Jurkat, Clone E6-1 (cell line): ENCODE results near the gene GALNT9.
A peak's percentile ranks its signal among the peaks of the same experiment; 100 is the strongest.

Experiments used
- DNase-seq: peaks from one replicate; pipeline ENCODE4 v3.0.0-alpha.2; 2011; ENCODE audit warnings: low read depth, low spot score
- H3K4me3 ChIP-seq: 2 replicates; pipeline ENCODE4 v1.5.1; 2011; ENCODE audit warnings: mild to moderate bottlenecking, low read length, control low read depth, moderate library complexity

The GALNT9 gene

DNA sequence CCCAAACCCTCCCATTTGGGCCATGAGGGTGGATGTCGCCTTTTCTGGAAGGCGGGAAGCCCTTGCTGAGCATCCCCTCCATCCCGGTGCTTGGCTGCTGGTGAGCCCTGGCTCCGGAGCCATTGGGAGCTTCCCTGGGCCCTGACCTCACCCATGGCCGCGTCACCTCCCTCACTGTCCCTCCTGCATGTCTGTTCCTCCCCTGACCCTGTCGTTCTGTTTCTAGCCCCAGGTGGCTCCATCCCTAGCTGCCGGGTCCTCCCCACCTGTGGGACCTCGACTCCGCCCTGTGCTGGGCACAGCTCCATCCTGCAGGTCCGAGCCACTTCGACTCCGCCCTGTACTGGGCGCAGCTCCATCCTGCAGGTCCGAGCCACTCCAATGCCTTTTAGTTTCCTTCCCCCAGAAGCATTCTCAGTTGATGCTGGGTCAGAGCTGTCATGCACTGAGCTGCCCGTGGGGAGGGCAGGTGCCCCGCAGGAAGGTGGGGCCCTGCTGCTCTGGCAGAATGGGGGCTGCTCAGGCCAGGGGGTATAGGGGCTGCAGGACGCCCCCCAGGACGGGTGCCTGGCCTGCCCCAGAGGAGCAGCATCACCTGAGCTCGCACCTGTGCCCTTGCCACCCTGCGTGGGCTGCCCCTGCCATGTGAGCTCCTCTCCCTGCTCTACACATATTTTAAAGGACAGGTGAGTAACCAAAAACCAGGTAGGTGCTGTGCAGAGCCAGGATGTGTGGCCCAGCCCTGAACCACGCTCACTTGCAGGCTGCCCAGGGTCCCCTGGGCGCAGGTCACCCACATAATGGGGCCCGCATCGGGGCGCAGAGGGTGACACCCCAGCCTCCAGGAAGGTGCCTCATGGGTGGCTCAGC lies 166.1 kb downstream of the GALNT9 start:
- DNase-seq, result no peak
- no peak overlapping the region for H3K4me3 ChIP-seq

GRCh38 chr12:132162508-132163031 lies 166.8 kb downstream of the GALNT9 start:
- no peak overlapping the region; the same call in 1 of the 2 replicates for H3K4me3 ChIP-seq
- DNase-seq, result peak; percentile 54

- no peak for DNase-seq
- H3K4me3 ChIP-seq, result no peak overlapping the region; the same call in 1 of the 2 replicates
Measured at GRCh38 chr12:132161796-132162507, 167.4 kb downstream of the GALNT9 start.

DNA sequence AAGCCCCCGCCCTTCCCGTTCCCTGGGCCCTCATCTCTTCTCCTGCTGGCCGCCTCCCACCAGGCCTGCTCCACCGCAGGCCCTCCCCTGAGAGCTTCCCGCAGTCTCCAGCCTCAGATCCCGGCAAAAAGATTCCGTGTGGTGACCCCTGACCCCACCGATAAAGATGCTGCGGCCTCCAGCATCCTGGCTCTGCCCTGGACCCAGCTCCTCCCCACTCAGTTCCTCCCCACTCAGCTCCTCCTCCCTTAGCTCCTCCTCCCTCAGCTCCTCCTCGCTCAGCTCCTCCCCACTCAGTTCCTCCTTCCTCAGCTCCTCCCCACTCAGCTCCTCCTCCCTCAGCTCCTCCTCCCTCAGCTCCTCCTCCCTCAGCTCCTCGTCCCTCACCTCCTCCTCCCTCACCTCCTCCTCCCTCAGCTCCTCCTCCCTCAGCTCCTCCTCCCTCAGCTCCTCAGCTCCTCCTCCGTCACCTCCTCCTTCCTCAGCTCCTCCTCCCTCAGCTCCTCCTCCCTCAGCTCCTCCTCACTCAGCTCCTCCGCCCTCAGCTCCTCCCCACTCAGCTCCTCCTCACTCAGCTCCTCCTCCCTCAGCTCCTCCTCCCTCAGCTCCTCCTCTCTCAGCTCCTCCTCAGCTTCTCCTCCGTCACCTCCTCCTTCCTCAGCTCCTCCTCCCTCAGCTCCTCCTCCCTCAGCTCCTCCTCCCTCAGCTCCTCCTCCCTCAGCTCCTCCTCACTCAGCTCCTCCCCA lies 168.2 kb downstream of the GALNT9 start:
- H3K4me3 ChIP-seq, result no peak overlapping the region
- peak; percentile 56 for DNase-seq

GRCh38 chr12:132160601-132161035 lies 168.8 kb downstream of the GALNT9 start:
- DNase-seq, result no peak
- no peak overlapping the region for H3K4me3 ChIP-seq

DNA sequence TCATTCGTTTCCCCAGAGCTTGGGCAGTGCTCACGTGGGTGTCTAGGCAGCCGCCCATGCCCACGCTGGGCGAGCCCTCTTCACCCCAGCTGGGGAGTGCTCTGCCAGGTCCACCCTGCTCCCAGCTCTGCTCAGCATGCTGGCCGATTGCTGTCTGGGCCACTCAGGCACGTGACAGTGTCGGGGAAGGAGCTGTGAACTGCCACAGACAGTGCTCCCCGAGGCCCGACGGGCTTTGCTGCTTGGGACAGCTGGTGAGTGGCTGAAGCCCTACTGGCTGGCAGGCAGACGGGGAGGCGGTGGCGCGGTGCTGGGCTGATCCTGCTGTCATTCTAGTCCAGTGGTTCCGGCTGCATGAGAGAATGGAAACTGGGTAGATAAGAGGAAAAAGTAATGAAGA lies 169.4 kb downstream of the GALNT9 start:
- H3K4me3 ChIP-seq, result no peak overlapping the region
- no peak for DNase-seq

GRCh38 chr12:132159555-132160003 lies 169.8 kb downstream of the GALNT9 start:
- DNase-seq, result no peak
- no peak overlapping the region for H3K4me3 ChIP-seq

GRCh38 chr12:132158677-132159554 lies 170.5 kb downstream of the GALNT9 start:
- H3K4me3 ChIP-seq, result no peak overlapping the region
- DNase-seq, result no peak

DNA sequence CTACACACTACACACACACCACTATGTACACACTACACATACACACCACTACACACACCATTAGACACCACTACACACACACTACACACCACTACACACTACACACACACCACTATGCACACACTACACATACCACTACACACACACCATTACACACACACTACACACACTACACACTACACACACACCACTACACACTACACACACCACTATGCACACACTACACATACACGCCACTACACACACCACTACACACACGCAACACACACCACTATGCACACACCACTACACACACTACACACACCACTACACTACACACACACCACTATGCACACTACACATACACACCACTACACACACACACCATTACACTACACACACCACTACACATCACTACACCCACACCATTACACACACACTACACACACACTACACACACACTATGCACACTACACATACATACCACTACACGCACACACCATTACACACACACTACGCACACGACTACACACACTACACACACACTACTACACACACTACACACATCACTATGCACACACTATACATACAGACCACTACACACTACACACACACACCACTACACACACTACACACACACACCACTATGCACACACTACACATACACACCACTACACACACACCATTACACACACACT lies 171.5 kb downstream of the GALNT9 start:
- H3K4me3 ChIP-seq, result no peak overlapping the region
- no peak for DNase-seq

DNA sequence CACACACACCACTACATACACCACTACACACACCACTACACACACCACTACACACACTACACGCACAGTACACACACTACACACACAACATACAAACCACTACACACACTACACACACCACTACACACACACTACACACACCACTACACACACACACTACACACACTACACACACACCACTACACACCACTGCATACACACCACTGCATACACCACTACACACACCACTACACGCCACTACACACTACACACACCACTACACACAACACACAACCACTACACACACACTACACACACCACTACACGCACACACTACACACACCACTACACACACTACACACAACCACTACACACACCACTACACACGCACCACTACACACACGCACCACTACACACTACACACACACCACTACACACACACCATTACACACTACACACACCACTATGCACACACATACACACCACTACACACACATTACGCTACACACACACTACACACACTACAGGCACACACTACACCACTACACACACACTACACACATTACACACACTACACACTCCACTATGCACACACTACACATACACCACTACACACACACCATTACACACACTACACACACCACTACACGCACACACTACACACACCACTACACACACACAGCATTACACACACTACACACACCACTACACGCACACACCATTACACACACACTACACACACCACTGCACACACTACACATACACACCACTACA lies 172.6 kb downstream of the GALNT9 start:
- DNase-seq, result no peak
- no peak overlapping the region for H3K4me3 ChIP-seq

GRCh38 chr12:132155771-132156572 lies 173.4 kb downstream of the GALNT9 start:
- no peak for DNase-seq
- H3K4me3 ChIP-seq, result no peak overlapping the region

GRCh38 chr12:132154941-132155770 lies 174.2 kb downstream of the GALNT9 start:
- DNase-seq, result no peak

GRCh38 chr12:132154341-132154761 lies 175.0 kb downstream of the GALNT9 start:
- no peak overlapping the region for H3K4me3 ChIP-seq
- no peak for DNase-seq

More at GRCh38 chr12:132154941-132155770, 174.2 kb downstream of the GALNT9 start:
- H3K4me3 ChIP-seq, result no peak overlapping the region

DNA sequence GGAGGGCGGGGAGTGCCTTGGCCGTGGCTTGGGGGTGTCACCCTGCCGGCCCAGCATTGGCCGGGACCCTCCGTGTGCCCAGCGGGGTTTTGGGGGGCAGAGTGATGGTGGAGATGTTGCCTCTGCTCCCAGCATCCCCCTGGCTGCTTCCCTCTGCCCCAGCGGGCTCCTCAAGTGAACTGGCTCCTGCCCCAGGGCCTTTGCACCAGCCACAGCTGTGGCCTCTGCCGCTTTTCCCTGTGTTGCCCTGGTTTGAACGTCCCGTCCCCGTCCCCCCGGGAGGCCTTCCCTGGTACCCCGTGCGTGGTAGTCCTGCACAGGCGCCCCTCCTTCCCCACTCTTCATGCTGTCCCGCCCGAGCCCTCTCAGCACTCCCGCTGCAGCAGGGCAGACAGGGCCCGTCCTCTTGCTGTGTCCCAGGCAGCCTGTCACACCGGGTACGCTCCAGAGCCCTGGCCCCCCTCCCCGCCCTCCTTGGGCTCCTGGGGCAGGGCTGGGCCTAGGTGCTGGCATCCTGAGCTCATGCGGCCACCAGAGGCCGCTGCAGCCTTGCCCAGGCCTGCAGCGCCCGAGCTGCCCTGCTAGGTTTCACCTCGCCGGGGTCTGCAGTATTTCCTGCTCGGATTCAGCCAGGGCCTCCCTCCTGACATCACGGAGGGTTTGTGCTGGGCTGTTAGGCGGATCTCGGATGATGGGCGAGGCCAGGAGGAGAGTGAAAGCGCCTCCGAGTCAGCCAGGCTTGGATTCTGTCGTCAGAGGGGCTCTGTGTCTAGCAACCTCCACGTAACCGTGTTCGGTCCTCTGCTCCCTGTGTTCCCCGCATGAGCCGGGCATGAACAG lies 175.7 kb downstream of the GALNT9 start:
- peak; percentile 67 for DNase-seq

DNA sequence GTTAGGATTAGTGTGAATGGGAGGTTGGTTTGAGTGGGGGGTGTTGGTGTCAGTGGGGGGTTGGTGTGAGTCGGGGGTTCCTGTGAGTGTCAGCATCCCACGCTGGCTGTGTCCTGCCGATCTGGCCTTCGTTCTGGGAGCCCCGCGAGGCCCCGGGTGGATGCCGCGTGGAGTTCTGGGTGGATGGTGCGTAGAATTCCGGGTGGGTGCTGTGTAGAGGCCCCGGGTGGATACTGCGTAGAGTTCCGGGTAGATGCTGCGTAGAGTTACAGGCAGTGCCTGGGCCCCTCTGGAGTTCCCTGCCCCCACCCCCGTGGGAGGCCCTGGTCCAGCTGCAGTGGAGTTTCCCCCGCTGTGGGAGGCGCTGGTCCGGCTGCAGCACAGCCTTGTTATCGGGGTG lies 176.4 kb downstream of the GALNT9 start:
- DNase-seq, result no peak

More for the DNA sequence above, 175.7 kb downstream of the GALNT9 start:
- H3K4me3 ChIP-seq, result no peak overlapping the region

More for the DNA sequence above, 176.4 kb downstream of the GALNT9 start:
- no peak overlapping the region for H3K4me3 ChIP-seq
